GM19452 (cell line): ENCODE measurements around the gene TUBB.
A peak's percentile ranks its signal among the peaks of the same experiment; 100 is the strongest.

Source experiments
- ATAC-seq: cut with Tn5 transposase; IDR thresholded peaks from one replicate; pipeline ENCODE4 v1.9.1; 2021; ENCODE audit not compliant: unreplicated experiment

The TUBB gene

DNA sequence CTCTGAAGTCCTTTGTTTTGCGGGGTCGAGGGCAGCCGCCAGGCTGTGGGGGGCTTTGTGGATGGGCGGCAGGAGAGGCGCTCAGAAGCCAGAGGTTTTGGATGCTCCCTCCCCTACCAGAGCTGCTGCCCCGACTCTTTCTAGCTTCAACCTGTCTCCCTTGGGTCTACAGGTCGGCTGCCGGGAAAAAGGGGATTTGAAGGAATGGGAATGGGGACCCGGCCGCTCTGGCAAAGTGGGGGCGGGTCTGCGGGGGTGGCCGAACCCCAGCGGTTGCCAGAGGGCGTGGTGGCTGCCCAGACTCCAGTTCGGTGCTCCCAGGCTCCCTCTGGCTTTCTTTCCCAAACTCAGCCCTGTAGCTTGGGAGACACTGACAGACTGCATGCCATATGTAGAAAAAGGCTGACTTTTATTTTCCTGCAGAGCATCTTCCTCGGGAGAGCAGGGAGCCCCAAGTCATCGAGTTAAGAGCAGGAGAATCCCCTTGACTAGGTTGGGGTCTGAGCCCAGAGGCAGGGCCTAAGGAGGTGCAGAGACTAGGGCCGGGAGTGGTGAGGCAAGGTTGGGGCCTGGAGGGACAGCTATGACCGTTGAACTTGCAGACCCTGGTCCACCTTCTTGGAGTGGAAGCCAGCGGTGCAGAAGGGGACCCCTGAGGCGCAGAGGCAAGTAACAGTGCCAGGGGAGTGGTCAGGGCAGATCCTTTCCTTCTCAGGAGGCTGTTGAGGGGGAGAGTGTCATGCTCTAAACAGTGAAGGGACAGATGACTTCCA, 32.3 kb upstream of the TUBB start:
- ATAC-seq = no peak

DNA sequence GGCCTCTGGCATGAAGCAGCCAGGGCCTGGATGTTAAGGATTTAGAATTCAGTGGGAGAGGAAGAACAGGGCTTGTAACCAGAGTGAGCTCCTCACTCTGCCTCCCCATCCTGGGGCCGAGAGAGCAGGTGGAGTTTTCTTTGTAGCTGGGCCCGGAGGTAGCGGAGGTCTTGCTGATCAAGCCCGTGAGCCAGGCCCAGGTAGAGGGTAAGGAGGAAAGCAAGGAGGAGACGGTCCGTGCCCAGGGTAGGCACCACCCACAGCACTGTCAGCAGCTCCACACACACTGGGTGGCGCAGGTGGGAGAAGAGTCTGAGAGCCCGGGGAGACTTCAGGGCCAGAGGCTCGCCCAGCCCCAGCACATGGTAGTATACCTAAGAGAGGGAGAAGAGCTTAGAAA, 31.6 kb upstream of the TUBB start:
- ATAC-seq = no peak

DNA sequence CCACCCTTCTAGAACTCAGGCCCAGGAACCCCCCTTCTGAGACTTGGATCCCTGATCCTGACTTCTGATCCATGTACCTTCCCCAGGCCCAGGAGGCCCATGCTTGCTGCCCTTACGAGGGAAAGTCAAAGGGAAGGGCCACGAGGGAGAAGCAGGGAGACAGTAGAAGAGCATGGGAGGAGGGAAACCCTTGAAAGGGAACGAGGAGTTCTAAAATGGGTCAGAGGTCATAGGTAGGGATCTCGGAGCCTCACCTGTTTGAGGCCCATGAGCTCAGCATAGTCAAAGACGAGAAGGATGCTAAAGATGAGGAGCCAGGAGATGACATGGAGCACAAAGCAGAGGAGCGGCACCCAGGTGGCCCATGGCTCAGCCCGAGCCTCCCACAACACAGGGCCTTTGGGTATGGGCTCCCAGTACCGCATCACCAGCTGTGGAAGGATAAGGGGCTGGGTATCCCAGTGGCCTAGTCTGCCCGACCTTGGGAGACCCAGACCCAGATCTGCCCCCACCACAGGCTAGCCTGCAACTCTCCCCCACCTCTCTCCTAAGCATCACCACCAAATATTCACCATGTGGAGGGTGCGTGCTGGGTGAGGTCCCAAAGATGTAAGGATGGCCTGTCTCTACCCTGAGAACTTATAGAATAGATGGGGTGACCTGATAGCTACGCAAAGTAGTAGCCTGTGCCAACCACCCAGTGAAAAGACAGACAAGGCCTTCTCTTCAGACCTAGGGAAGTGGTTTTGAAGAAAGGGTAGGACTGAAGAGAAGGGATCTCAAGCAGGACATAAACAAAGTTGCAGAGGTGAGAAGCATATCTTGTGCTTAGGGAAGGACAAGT, 30.9 kb upstream of the TUBB start:
- ATAC-seq = no peak

DNA sequence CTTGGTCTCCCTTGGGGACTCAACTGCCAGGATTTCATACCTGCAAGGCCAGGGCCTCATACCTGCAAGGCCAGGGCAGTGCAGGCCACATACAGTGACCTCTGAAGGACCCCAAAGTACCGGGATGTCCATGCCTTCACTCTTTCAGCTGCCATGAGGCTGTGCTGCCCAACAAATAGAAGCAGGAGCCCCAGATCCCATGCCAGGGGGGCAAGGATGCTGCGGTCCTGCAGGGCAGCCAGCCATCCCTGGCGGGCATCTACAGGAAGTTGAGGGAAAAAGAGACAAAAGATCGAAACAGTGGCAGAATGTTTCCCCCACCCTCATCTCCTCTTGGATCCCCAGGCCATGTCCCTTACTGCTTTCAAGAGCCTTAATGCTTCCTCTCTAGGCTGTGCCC, 30.2 kb upstream of the TUBB start:
- ATAC-seq = no peak

DNA sequence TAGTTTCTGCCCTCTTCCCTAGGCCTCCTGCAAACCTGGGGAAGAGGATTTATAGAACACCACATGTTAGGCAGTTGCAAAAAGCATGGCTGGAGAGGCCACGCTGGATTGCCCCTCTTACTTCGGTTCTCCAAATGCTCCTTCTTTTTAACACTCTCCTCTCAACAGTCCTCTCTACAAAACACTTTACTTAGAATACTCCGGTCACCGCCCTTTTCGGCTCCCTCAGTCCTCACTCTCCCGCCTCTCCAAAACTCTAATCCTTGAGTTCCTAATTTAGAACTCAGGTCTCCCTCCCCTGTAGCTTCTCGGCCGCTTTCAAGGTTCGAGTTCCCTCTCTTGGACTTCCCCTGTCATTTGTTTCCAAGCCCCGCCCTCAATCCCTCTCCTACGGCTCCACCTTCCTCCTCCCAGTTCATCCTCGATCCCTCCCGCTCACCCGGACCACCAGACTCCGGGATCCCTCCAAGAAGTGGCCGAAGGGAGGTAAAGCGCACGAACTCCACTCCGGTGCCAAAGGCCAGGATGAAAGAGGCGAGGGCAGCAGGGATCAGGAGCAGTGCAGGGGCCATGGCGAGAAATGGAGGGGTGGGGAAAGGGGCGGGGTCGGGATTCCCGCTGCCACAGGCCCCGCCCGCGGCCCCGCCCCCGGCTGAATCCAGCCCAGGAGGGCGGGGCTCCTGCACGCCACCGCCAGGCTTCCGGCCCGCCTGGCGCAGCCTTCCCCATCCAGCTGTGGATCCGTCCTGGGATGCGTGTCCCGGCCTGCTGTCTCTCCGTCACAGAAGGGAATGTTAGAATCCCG, 29.5 kb upstream of the TUBB start, which contains the start of gene NRM:
Gene NRM, minus strand, starts transcription at position 582 of the 805 bp plus-strand sequence. Its CDS starts 10 bp downstream, at position 572.
- ATAC-seq = peak; percentile 33

DNA sequence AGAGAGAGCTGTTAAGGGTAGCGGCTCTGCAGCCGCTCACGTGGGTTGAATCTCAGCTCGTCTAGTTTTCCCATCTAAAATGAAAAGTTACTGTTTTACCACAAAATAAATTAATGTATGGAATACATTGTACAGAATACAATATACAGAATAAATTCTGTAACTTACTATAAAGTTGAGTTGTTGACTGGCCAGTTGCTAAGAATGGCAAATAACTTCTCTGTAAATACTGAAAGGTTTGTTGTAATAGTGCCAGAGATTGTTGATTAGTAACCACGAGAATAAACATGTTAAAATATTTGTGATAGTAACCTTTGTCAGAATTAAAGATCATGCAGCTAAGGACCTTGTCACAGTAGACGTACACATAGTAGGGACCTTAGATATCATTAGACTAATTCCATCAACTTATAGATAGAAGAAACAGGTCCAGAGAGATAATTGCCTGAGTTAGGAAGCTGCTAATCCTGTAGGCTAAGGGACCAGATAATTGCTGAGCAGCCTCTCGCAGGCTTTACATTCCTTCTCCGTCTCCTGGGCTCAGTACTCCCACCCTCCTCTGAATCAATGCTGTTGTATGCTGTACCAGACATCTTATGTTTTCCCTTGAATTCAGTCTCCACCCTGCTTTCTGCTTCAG, 28.8 kb upstream of the TUBB start:
- ATAC-seq = no peak

DNA sequence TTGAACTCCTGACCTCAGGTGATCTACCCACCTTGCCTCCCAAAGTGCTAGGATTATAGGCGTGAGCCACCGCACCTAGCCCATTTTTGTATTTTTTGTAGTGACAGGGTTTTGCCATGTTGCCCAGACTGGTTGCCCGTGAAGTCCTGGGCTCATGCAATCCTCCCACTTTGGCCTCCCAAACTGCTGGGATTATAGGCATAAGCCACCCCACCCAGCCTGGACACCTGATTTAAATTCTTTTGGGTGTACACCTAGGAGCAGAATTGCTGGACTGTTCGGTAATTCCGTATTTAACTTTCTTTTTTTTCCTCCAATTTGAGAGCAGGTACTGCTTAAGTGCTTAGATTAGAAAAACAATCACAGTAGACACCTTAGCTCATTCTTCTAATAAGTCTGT, 23.7 kb upstream of the TUBB start:
- ATAC-seq = no peak

DNA sequence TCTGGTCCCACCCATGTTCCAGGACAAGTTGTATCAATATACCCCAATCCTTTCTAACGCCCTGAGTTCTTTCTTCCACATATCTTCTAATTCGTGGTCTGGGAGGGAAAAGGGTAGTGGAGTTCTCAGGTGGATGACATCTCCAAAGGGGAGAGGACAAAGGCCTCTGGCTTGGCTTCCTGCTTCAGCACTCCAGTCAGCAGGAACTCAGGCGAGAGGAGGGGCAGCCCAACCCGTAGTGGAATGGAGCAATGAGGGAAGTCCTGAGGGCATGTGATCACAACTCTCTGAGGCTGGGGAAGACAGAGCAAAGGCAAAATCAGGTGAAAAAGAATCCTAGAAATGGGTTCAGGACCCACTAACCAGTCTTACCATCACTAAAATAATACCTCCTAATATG, 19.8 kb upstream of the TUBB start:
- ATAC-seq = no peak

DNA sequence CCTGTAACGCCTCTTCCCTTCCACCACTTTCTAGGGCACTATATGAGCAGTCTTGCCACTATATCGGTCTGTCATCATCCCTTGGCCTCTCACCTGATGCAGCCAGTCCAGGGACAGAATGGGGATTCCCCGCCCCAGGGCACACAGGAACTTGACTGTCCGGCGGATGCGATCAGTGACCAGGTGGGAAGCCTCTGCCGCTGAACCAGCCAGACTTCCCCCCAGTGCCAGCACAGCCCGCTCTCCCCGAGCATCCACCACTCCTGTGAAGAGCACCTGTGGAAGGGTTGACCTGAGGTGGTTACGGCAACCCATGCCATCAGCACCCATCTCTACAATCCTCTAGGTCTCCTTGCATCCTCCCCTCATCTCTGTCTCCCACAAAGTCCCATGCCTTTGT, 17.1 kb upstream of the TUBB start:
- ATAC-seq = no peak

DNA sequence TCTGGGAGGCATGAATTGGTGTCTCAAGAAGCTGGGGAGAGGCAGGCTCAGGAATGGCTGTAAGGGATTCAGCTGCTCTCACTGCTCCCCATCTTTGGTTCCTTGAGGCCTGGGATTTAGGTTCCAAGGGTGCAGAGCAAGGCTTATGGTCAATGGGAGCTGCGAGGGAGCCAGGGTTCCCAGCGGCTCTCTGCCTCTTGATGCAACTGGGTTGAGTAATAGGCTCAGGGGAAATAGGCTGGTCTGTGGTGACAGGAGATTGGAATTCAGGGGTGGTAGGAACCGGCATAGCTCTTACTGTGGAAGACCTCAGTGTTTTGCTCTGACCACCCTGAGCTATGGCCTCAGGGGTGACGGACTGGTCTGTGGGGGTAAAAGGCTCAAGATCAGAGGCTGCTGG, 16.3 kb upstream of the TUBB start:
- no peak for ATAC-seq

DNA sequence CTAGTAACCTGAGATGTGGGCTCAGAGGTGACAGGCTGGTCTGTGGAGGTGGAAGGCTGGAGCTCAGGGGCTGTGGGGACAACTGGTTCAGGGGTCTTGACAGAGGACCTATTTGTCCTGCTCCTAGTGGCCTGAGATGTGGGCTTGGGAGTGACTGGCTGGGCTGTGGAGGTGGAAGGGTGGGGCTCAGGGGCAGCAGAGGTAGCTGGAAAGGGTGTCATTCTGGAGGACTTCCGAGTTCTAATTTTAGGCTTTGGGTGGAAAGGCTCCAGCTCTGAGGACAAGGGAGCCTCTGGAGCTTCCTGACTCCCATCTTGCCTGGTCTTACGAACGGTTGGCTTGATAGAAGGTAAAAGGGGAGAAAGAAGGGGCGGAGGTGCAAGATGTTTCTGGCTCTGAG, 14.5 kb upstream of the TUBB start:
- ATAC-seq = no peak

DNA sequence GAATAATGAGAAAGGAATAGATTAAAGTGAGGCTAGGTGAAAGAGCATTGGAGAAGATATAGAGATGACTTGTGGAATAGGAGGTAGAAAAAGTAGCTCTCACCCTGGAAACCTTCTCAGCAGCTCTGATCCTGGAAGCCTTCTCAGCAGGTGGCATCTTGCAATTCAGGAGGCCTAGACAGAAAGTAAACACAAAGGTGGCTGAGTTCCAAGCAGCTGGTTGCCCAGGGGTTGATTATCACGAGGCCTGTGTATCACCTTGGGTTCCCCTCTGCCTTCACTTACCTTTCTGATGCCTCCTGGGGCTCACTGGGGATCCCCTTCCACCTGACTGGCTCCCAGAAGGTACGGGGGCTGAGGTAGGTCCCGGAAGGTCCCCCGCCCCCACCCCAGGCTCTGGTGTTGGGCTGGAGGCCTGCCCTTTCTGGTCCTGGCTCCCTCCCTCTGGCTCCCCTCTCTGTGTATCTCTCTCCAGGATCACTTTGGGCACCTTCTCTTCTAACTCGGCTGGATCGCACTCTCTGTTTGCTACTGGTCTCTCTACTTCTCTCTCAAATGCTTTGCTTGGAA, 12.8 kb upstream of the TUBB start:
- no peak for ATAC-seq

DNA sequence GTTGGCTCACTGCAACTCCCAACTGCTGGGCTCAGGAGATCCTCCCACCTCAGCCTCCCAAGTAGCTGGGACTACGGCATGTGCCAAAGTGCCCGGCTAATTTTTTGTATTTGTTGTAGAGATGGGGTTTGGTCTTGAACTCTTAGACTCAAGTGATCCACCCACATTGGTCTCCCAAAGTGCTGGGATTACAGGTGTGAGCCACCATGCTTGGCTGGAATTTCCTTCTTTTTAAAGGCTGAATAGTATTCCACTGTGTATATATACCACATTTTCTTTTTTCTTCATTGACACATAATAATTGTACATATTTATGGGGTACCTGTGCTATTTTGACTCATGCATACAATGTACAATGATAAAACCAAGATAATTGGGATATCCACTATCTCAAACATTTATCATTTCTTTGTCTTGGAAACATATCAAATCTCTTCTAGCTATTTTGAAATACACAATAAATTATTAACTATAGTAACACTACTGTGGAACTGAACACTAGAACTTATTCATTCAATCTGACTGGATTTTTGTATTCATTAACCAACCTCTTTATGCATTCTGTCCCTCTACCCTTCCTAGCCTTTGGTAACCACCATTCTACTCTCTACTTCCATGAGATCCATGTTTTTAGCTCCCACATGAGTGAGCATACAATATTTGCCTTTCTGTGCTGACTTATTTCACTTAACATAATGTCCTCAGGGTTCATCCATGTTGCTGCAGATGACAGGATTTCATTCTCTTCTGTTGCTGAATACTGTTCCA, 10.9 kb upstream of the TUBB start:
- no peak for ATAC-seq

DNA sequence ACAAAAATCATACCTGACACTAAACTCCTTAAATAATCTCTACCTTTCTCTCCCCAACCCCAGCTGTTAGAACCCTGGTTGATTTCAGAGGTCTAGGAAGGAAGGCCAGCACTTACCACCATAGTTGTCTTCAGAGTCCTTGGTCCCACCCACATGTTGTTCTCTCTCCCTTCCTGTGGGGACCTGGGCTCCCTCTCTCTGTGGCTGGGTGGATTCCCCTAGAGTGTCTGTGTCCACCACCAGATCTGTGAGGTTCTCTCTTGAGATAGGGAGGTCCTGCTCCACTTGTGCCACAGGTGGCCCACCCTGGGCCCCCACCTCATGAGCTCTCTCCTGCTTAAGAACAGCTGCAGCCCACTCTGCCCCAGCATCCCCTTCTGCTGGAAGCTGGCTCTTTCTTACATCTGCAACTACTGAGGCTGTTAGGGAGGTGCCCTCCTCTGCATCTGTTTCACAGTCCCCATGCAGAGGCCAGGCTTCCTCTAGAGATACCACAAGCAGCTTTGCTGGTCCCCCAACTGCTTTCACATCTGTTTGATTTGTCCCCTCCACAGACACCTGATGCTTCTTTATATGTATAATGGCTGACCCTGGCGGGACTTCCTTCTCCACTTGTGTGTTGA, 8.3 kb upstream of the TUBB start:
- no peak for ATAC-seq

DNA sequence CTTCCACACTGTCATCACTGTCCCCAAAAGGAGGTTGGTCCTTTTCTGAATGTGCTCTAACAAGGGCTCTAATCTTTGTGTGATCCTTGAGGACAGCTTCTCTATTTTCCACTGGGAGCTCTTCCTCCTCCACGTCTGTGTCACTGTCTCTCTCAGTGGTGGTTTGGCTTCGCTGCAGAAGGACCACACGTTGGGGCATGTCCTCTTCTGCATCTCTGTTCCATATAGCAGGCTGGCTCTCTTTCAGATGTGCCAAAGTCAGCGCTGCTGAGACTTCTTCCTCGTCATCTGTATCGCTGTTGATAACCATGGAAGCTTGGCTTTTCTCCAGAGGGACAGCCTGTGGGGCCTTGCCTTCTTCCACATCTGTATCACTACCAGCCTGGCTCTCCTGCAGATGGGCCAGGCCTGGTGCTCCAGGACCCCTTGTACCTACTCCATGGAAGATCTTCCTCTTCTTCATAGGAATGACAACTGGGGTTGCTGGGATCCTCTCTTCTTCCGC, 7.7 kb upstream of the TUBB start:
- ATAC-seq = no peak

DNA sequence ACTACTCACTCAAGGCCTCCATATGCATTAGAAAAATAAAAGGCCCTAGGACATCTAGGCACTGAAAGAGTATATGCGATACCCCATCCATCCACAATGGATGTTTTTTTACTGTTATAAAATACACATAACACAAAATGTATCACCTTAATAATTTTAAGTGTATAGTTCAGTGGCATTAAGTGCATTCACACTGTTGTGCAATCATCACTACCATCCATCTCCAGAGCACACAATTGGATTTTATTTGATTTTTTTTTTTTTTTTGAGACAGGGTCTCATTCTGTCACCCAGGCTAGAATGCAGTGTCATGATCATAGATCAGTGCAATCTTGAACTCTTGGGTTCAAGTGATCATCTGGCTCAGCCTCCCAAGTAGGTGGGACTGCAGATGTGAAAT, 5.9 kb upstream of the TUBB start:
- ATAC-seq = no peak

DNA sequence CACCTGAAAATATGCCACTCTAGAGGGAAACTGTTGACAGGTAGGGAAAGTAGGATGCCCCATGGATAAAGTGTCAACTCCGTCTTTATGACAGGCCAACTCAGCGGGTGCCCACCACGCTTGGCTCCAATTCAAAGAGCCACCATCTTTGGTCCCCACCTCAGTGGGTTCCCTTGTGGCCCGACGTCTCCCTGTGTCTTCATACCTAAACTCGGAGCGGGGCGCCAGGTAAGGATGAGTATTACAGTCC, 3.3 kb upstream of the TUBB start:
- no peak for ATAC-seq

DNA sequence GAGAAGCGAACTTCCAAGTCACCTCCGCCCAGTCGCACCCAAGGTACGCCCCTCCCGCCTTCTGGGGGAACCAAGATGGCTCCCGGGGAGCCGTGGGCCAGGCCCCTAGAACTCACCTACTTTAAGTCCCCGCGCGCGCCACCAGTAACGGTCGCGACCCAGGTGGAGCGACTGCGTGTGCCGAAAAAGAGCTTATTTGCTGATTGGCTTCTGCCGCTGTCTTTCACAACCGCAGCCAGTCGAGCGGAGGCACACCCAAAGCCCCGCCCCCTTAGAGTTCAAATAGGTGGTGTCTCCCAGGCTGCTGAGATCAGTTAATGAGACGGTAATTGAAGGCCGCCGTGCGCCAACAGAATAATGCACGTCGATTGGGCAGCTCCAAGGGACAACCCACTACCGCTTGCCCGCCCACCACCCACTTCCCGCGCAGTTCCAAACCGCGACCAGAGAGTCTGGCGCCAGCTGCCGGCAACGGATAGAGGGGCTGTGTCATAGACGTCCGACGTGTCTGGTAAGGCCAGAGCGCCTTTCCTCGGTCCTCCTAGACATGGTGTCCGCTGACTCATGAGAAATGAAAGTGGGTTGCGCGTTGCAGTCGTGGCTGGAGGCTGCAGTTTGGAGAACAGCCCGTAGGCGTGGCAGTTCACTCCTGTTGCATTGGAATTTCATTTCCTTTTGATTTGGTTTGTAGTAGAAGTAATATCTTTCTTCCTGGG, 2.9 kb upstream of the TUBB start, which contains the start of gene MDC1:
Gene MDC1, minus strand, starts transcription at position 153 of the 716 bp plus-strand sequence. CDS start 2,106 bp downstream, outside the sequence.
- peak; percentile 58 for ATAC-seq
